CD14-positive monocyte (primary cell): ENCODE results near the gene CMSS1. TPM values are rescaled to one million over a fixed set of nuclear protein-coding genes. Genes with fewer than 3 reads are reported as not detected.

Source experiments
- DNase-seq, 3 donors: peaks; one replicate each; pipeline ENCODE4 v3.0.0-alpha.2; 2011 to 2022
- H2AFZ ChIP-seq: 2 replicates; pipeline ENCODE4 v1.6.0; 2012; ENCODE audit warnings: mild to moderate bottlenecking, low read depth, low read length, inconsistent platforms; ENCODE audit not compliant: insufficient read depth, poor library complexity, severe bottlenecking
- H3K27ac ChIP-seq, 2 donors: 1 replicate in 1 of 2; 2 replicates in 1 of 2; pipeline ENCODE4 v1.5.1; 2012 to 2013; ENCODE audit warnings: low read length in 2 of 2, control low read depth in 1 of 2, inconsistent platforms in 1 of 2, low read depth in 1 of 2, mild to moderate bottlenecking in 1 of 2
- H3K27me3 ChIP-seq, 2 donors: one replicate each; pipeline versions ENCODE4 v1.6.0 to v1.6.1; 2011 to 2013; ENCODE audit warnings: low read length in 2 of 2; ENCODE audit not compliant: control insufficient read depth in 2 of 2, insufficient read depth in 2 of 2
- H3K36me3 ChIP-seq, 2 donors: replicated peaks in 1 of 2; 1 replicate in 1 of 2; 2 replicates in 1 of 2; pipeline versions ENCODE4 v1.5.1 to v1.6.1; 2012 to 2013; ENCODE audit warnings: low read length in 2 of 2, control low read depth in 1 of 2, inconsistent platforms in 1 of 2, mild to moderate bottlenecking in 1 of 2; ENCODE audit not compliant: insufficient read depth in 2 of 2, control insufficient read depth in 1 of 2
- H3K4me1 ChIP-seq, 2 donors: 1 replicate in 1 of 2; 2 replicates in 1 of 2; pipeline versions ENCODE4 v1.5.1 to v1.6.1; 2012 to 2013; ENCODE audit warnings: low read length in 2 of 2, control low read depth in 1 of 2, inconsistent platforms in 1 of 2, mild to moderate bottlenecking in 1 of 2, moderate library complexity in 1 of 2; ENCODE audit not compliant: insufficient read depth in 2 of 2, control insufficient read depth in 1 of 2
- H3K4me2 ChIP-seq: replicated peaks from 2 replicates; pipeline ENCODE3; 2012; ENCODE audit warnings: low read length, moderate library complexity, mild to moderate bottlenecking; ENCODE audit not compliant: poor library complexity, severe bottlenecking; ENCODE audit errors: extremely low read depth
- H3K4me3 ChIP-seq, 3 experiments: fragments of 200-600 bp in 1 of 3; sonication (generic) in 1 of 3; replicated peaks in 1 of 3; 1 replicate in 2 of 3; 2 replicates in 1 of 3; pipeline ENCODE4 v1.5.1; 2011 to 2013; ENCODE audit warnings: low read length in 3 of 3, mild to moderate bottlenecking in 3 of 3, control low read depth in 2 of 3, low read depth in 2 of 3, inconsistent platforms in 1 of 3, moderate library complexity in 1 of 3
- H3K79me2 ChIP-seq: 2 replicates; pipeline ENCODE4 v1.6.0; 2012; ENCODE audit warnings: mild to moderate bottlenecking, control low read depth, inconsistent platforms, low read length, moderate library complexity; ENCODE audit not compliant: insufficient read depth
- H3K9ac ChIP-seq: 2 replicates; pipeline ENCODE4 v1.6.0; 2017; ENCODE audit warnings: low read length, mild to moderate bottlenecking; ENCODE audit not compliant: insufficient read depth, poor library complexity, severe bottlenecking
- H3K9me3 ChIP-seq, 2 donors: replicated peaks in 1 of 2; 1 replicate in 1 of 2; 2 replicates in 1 of 2; pipeline versions ENCODE4 v1.5.1 to v1.6.1; 2012 to 2013; ENCODE audit warnings: low read length in 2 of 2, control low read depth in 1 of 2; ENCODE audit not compliant: control insufficient read depth in 1 of 2, insufficient read depth in 1 of 2
- H4K20me1 ChIP-seq: 2 replicates; pipeline ENCODE4 v1.6.0; 2012; ENCODE audit warnings: mild to moderate bottlenecking, low read length, control low read depth, moderate library complexity; ENCODE audit not compliant: insufficient read depth
- H3K27ac Mint-ChIP-seq, 7 donors: one replicate each; pipeline ENCODE4 v1.8.0; 2020; ENCODE audit warnings: mild to moderate bottlenecking in 7 of 7, mixed read lengths in 7 of 7, moderate library complexity in 6 of 7, inconsistent platforms in 2 of 7
- H3K27me3 Mint-ChIP-seq, 3 donors: one replicate each; pipeline ENCODE4 v1.8.0; 2021 to 2022; ENCODE audit warnings: low read depth in 3 of 3, mild to moderate bottlenecking in 3 of 3, mixed read lengths in 3 of 3, moderate library complexity in 3 of 3, inconsistent platforms in 1 of 3
- H3K36me3 Mint-ChIP-seq, 2 donors: one replicate each; pipeline ENCODE4 v1.8.0; 2020; ENCODE audit warnings: mixed read lengths in 2 of 2, inconsistent platforms in 1 of 2, mild to moderate bottlenecking in 1 of 2
- H3K4me1 Mint-ChIP-seq: one replicate; pipeline ENCODE4 v1.8.0; 2020; ENCODE audit warnings: mild to moderate bottlenecking, mixed read lengths
- H3K4me3 Mint-ChIP-seq, 2 donors: one replicate each; pipeline ENCODE4 v1.8.0; 2020; ENCODE audit warnings: mild to moderate bottlenecking in 2 of 2, mixed read lengths in 2 of 2, moderate library complexity in 1 of 2
- H3K9me3 Mint-ChIP-seq, 7 donors: one replicate each; pipeline ENCODE4 v1.8.0; 2020 to 2022; ENCODE audit warnings: mixed read lengths in 7 of 7, mild to moderate bottlenecking in 6 of 7, moderate library complexity in 6 of 7, inconsistent platforms in 2 of 7
- intact Hi-C, 2 donors: fragments of 100-400 bp; cut with micrococcal nuclease; formaldehyde crosslinking; loops; one replicate each; pipeline versions ENCODE4 v1.15.0 to v1.15.1; 2023
- polyA plus RNA-seq, 3 donors: library from polyadenylated mRNA; depleted of rRNA in 1 of 3; unstranded in 2 of 3; stranded (reverse) in 1 of 3; fragments of 300-500 nt in 2 of 3; fragments of >200 nt in 1 of 3; fragmentation: Illumina TruSeq in 2 of 3; gene quantifications; 1 replicate in 2 of 3; 2 replicates in 1 of 3; pipeline ENCODE4 v1.2.3, GENCODE V29; 2012 to 2021
- TF ChIP-seq, protein P1 (sequence below): fragments of 200-600 bp; IDR thresholded peaks from one replicate; pipeline ENCODE4 v1.8.0; 2022; ENCODE audit warnings: antibody characterized with exemption, mild to moderate bottlenecking

Gene CMSS1
- polyA plus RNA-seq, 3 donors, result 1.1 to 3.6 (median 2.2) TPM

DNA sequence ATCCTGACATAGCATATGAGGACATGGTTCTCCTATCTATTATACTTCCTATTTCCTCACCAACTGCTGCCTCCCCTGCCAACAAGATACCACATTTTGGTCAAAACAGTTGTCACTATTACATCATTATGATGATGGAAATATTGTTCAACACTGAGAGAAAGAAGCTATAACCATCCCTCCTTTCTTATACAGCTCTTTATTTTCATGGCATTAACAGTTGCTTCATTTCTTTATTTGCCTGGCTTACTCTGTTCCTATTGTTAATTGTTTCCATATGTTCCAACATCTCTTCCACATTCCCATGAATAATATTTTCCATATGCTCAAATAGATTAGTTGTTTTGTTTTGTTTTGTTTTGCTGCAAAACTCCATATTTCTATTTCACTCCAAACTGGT, 337.5 kb downstream of the CMSS1 start:
- Histone ChIP-seq H3K9ac (no peak overlapping the region), H3K4me1 (no peaks in the 10 kb centered on the region), H3K4me3 (no peak overlapping the region), H3K27ac (no peak overlapping the region), H3K79me2 (no peaks in the 10 kb centered on the region), H2AFZ (no peak overlapping the region), H3K27me3 (no peaks in the 10 kb centered on the region), H3K36me3 (no peaks in the 10 kb centered on the region), H4K20me1 (no peaks in the 10 kb centered on the region), H3K9me3 (peaks cover 9 to 18% of the 10 kb centered on the region in 2 donors), H3K4me2 (no peak overlapping the region)
- no peaks in the 10 kb centered on the region for H3K4me1 Mint-ChIP-seq
- intact Hi-C loops, result no loop called here
- TF ChIP-seq, protein P1, sequence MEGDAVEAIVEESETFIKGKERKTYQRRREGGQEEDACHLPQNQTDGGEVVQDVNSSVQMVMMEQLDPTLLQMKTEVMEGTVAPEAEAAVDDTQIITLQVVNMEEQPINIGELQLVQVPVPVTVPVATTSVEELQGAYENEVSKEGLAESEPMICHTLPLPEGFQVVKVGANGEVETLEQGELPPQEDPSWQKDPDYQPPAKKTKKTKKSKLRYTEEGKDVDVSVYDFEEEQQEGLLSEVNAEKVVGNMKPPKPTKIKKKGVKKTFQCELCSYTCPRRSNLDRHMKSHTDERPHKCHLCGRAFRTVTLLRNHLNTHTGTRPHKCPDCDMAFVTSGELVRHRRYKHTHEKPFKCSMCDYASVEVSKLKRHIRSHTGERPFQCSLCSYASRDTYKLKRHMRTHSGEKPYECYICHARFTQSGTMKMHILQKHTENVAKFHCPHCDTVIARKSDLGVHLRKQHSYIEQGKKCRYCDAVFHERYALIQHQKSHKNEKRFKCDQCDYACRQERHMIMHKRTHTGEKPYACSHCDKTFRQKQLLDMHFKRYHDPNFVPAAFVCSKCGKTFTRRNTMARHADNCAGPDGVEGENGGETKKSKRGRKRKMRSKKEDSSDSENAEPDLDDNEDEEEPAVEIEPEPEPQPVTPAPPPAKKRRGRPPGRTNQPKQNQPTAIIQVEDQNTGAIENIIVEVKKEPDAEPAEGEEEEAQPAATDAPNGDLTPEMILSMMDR, result no peak
- peaks cover 9 to 27% (median 21%) of the 10 kb centered on the region in 7 donors for H3K9me3 Mint-ChIP-seq
- H3K36me3 Mint-ChIP-seq, result peaks cover 5 to 19% of the 10 kb centered on the region in 2 donors
- H3K27ac Mint-ChIP-seq, result no peak overlapping the region
- DNase-seq, result no peak
- H3K4me3 Mint-ChIP-seq, result no peak overlapping the region
- H3K27me3 Mint-ChIP-seq, result no peaks in the 10 kb centered on the region

DNA sequence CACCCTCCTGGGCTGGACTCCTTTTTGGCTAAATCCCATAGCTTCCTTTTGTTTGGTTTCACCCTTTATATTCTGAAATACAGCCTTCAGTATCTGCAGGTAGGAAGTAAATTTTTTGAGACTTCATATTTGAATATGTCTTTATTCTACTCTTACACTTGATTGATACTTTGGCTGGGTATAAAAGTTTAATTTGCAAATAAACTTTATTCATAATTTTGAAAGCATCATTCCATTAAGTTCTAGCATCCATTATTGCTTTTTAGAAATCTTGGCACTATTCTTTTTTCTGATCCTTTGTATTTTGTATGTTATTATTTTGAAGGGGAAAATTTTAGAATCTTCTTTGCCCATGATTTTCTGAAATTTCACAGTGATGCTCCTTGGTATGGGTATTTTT, 337.9 kb downstream of the CMSS1 start:
- Mint-ChIP-seq H3K27ac (no peak overlapping the region), H3K4me1 (no peaks in the 10 kb centered on the region), H3K4me3 (no peak overlapping the region), H3K27me3 (no peaks in the 10 kb centered on the region), H3K9me3 (peaks cover 9 to 27% (median 21%) of the 10 kb centered on the region in 7 donors), H3K36me3 (peaks cover 5 to 19% of the 10 kb centered on the region in 2 donors)
- Histone ChIP-seq H2AFZ (no peak overlapping the region), H3K9me3 (peaks cover 9 to 18% of the 10 kb centered on the region in 2 donors), H3K9ac (no peak overlapping the region), H3K27ac (no peak overlapping the region), H3K27me3 (no peaks in the 10 kb centered on the region), H3K4me1 (no peaks in the 10 kb centered on the region), H4K20me1 (no peaks in the 10 kb centered on the region), H3K4me2 (no peak overlapping the region), H3K36me3 (no peaks in the 10 kb centered on the region), H3K4me3 (no peak overlapping the region), H3K79me2 (no peaks in the 10 kb centered on the region)
- TF ChIP-seq, protein P1, result no peak
- intact Hi-C loops, result no loop called here
- no peak for DNase-seq
